ENCODE results near the gene RPS6KB2. TPM values are rescaled to one million over a fixed set of nuclear protein-coding genes. Genes with fewer than 3 reads are reported as not detected.
A peak's percentile ranks its signal among the peaks of the same experiment; 100 is the strongest.
"Not testable (repeated sequence)": the region's sequence is repeated elsewhere in the genome, so short reads cannot be mapped to it uniquely, and the experiment has no call there.

Gene RPS6KB2
- polyA plus RNA-seq, 1 donor (not counting 4 experiments of a cell fraction or from before 2014, with no cell fraction given): 61.4 TPM

DNA sequence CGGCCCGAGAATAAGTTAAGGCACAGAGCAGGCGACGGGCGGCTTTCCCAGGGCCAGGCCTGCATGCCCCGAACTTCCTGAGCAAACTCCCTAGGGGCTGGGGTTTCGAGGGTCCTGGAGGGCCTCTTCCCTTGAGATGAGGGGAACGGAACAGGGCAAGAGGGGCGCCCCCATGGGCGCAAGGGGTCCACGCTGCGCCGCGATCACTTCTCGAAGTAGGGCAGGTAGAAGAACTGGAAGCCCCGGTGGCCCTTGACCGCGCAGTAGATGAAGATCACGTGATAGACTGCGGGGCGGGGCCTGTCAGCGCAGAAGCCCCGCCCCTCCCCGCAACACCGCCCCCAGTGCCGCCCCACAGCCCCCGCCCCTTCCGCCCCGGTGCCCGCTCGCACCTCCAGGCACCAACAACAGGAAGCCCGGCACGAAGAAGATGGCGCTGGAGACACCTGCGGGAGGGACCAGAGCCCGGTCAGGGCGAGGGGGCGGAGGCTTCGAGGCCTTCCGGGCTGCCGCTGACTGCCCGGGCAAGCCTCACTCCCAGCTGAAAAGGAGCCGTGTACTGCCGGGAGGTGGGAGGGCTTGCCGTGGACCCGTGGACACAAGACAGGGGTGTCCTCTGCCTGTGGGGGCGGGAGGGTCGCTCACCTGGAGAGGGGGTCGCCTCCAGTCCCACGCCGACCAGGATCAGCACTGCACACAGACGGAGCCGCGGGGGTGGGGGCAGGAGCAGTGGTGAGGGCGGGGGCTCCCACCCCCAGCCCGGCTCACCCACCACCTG, 36.3 kb downstream of the RPS6KB2 start:
- TF ChIP-seq EZH2 (IDR thresholded peaks at IDR 0.05; ENCODE audit: low read length) (no peak), CTCF (optimal IDR thresholded peaks at IDR 0.05 in 1 of 3, IDR thresholded peaks at IDR 0.05 in 1 of 3, conservative IDR thresholded peaks at IDR 0.05 in 1 of 3; ENCODE audit: extremely low read depth in 1 of 3, insufficient read depth in 2 of 3, low read length in 3 of 3) (no peak)
- Histone ChIP-seq H3K27me3 (ENCODE audit: control insufficient read depth, extremely low read depth, insufficient read depth, low read length) (no peaks in the 10 kb centered on the region), H3K4me2 (ENCODE audit: control insufficient read depth, extremely low read depth, insufficient read depth, low read depth, low read length) (peak overlapping the region; percentile 76), H3K9me1 (ENCODE audit: control insufficient read depth, extremely low read depth, insufficient read depth, low read length) (no peaks in the 10 kb centered on the region), H3K9me3 (ENCODE audit: control insufficient read depth, low read depth, low read length) (no peaks in the 10 kb centered on the region), H3K27ac (ENCODE audit: control insufficient read depth, insufficient read depth, low read length) (peak overlapping the region; percentile 79), H3K4me1 (ENCODE audit: control insufficient read depth, extremely low read depth, insufficient read depth, low read length) (peaks cover 25% of the 10 kb centered on the region), H4K20me1 (ENCODE audit: control insufficient read depth, extremely low read depth, insufficient read depth, low read length) (no peaks in the 10 kb centered on the region), H3K36me3 (ENCODE audit: control insufficient read depth in 2 of 2, extremely low read depth in 1 of 2, insufficient read depth in 2 of 2, low read length in 2 of 2) (peaks cover 0 to 5% of the 10 kb centered on the region in 2 experiments), H3K9ac (ENCODE audit: control insufficient read depth, extremely low read depth, insufficient read depth, low read length) (peak overlapping the region; percentile 64), H2AFZ (ENCODE audit: control insufficient read depth, low read length) (peak overlapping the region; percentile 64), H3K79me2 (ENCODE audit: control insufficient read depth, insufficient read depth, low read length) (no peaks in the 10 kb centered on the region), H3K4me3 (ENCODE audit: control insufficient read depth in 2 of 3, extremely low read depth in 1 of 3, insufficient read depth in 2 of 3, low read depth in 1 of 3, low read length in 3 of 3) (peak overlapping the region; percentile 45 to 73 (median 46))
- DNase-seq (ENCODE audit: low read depth, low spot score) (no peak), FAIRE-seq (no peak)
- dilution Hi-C loops (cut with MboI; ENCODE audit: extremely low pct_ligation_motif_present, low sequenced_read_pairs): no loop called here

- TF ChIP-seq CTCF (optimal IDR thresholded peaks at IDR 0.05 in 1 of 3, IDR thresholded peaks at IDR 0.05 in 1 of 3, conservative IDR thresholded peaks at IDR 0.05 in 1 of 3; ENCODE audit: extremely low read depth in 1 of 3, insufficient read depth in 2 of 3, low read length in 3 of 3) (no peak), EZH2 (IDR thresholded peaks at IDR 0.05; ENCODE audit: low read length) (no peak)
- Histone ChIP-seq H3K27ac (ENCODE audit: control insufficient read depth, insufficient read depth, low read length) (peak overlapping the region; percentile 69), H3K4me1 (ENCODE audit: control insufficient read depth, extremely low read depth, insufficient read depth, low read length) (peaks cover 23% of the 10 kb centered on the region), H2AFZ (ENCODE audit: control insufficient read depth, low read length) (no peak overlapping the region), H3K4me3 (ENCODE audit: control insufficient read depth in 2 of 3, extremely low read depth in 1 of 3, insufficient read depth in 2 of 3, low read depth in 1 of 3, low read length in 3 of 3) (peak overlapping the region; percentile 45 to 73 (median 46)), H4K20me1 (ENCODE audit: control insufficient read depth, extremely low read depth, insufficient read depth, low read length) (no peaks in the 10 kb centered on the region), H3K27me3 (ENCODE audit: control insufficient read depth, extremely low read depth, insufficient read depth, low read length) (no peaks in the 10 kb centered on the region), H3K9ac (ENCODE audit: control insufficient read depth, extremely low read depth, insufficient read depth, low read length) (peak overlapping the region; percentile 64), H3K4me2 (ENCODE audit: control insufficient read depth, extremely low read depth, insufficient read depth, low read depth, low read length) (peak overlapping the region; percentile 76), H3K9me3 (ENCODE audit: control insufficient read depth, low read depth, low read length) (no peaks in the 10 kb centered on the region), H3K79me2 (ENCODE audit: control insufficient read depth, insufficient read depth, low read length) (no peaks in the 10 kb centered on the region), H3K9me1 (ENCODE audit: control insufficient read depth, extremely low read depth, insufficient read depth, low read length) (no peaks in the 10 kb centered on the region), H3K36me3 (ENCODE audit: control insufficient read depth in 2 of 2, extremely low read depth in 1 of 2, insufficient read depth in 2 of 2, low read length in 2 of 2) (peaks cover 0 to 5% of the 10 kb centered on the region in 2 experiments)
- dilution Hi-C loops (cut with MboI; ENCODE audit: extremely low pct_ligation_motif_present, low sequenced_read_pairs): no loop called here
- FAIRE-seq (no peak), DNase-seq (ENCODE audit: low read depth, low spot score) (no peak)
These were observed 36.9 kb downstream of the RPS6KB2 start for GRCh38 chr11:67465189-67465510.

GRCh38 chr11:67465530-67465929, 37.2 kb downstream of the RPS6KB2 start:
- H4K20me1 ChIP-seq (ENCODE audit: control insufficient read depth, extremely low read depth, insufficient read depth, low read length); H3K27me3 ChIP-seq (ENCODE audit: control insufficient read depth, extremely low read depth, insufficient read depth, low read length); H3K9me1 ChIP-seq (ENCODE audit: control insufficient read depth, extremely low read depth, insufficient read depth, low read length); H3K79me2 ChIP-seq (ENCODE audit: control insufficient read depth, insufficient read depth, low read length); DNase-seq (ENCODE audit: low read depth, low spot score); dilution Hi-C loops (cut with MboI; ENCODE audit: extremely low pct_ligation_motif_present, low sequenced_read_pairs); H3K36me3 ChIP-seq (ENCODE audit: control insufficient read depth in 2 of 2, extremely low read depth in 1 of 2, insufficient read depth in 2 of 2, low read length in 2 of 2); FAIRE-seq; H3K9me3 ChIP-seq (ENCODE audit: control insufficient read depth, low read depth, low read length); H2AFZ ChIP-seq (ENCODE audit: control insufficient read depth, low read length): not testable (repeated sequence)
- Histone ChIP-seq H3K4me3 (ENCODE audit: control insufficient read depth in 2 of 3, extremely low read depth in 1 of 3, insufficient read depth in 2 of 3, low read depth in 1 of 3, low read length in 3 of 3) (peak overlapping the region; percentile 45 to 73 (median 46)), H3K9ac (ENCODE audit: control insufficient read depth, extremely low read depth, insufficient read depth, low read length) (peak overlapping the region; percentile 64), H3K4me1 (ENCODE audit: control insufficient read depth, extremely low read depth, insufficient read depth, low read length) (peaks cover 23% of the 10 kb centered on the region), H3K4me2 (ENCODE audit: control insufficient read depth, extremely low read depth, insufficient read depth, low read depth, low read length) (peak overlapping the region; percentile 76), H3K27ac (ENCODE audit: control insufficient read depth, insufficient read depth, low read length) (peak overlapping the region; percentile 69)

All from keratinocyte (primary cell).